ENCODE measurements around the gene UBE2D2.
"Not testable (repeated sequence)": the region's sequence is repeated elsewhere in the genome, so short reads cannot be mapped to it uniquely, and the experiment has no call there.

UBE2D2 gene

GRCh38 chr5:139578325-139578724 is 17.2 kb downstream of the UBE2D2 start:
- DNase-seq (ENCODE audit: insufficient read length, low spot score) (no peak), FAIRE-seq (no peak)

DNA sequence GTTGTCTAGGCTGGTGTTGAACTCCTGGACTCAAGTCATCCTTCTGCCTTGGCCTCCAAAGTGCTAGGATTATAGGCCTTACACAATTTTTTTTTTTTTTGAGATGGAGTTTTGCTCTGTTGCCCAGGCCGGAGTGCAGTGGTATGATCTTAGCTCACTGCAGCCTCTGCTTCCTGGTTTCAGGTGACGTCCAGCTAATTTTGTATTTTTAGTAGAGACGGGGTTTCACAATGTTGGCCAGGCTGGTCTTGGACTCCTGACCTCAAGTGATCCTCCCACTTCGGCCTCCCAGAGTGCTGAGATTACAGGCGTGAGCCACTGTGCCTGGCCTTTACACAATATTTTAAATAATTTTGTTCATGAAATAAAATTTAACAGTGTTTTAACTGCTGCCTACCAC is 21.0 kb downstream of the UBE2D2 start:
- not testable (repeated sequence) for FAIRE-seq; DNase-seq (ENCODE audit: insufficient read length, low spot score)

DNA sequence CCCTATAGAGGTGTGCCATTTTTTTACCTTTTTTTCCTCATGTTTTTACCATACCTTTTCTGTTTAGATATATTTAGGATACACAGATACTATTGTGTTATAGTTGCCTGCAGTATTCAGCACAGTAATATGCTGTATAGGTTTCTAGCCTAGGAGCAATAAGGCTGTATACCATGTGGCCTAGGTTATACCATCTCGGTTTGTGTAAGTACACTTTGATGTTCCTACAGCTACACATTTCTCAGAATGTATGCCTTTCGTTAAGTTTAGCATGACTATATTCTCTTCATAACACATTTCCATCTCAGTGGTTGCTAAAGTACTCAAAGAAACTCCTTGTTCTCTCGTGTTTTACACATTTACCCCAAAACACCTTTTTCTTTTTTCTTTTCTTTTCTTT is 23.0 kb downstream of the UBE2D2 start:
- DNase-seq (ENCODE audit: insufficient read length, low spot score) (no peak), FAIRE-seq (no peak)

DNA sequence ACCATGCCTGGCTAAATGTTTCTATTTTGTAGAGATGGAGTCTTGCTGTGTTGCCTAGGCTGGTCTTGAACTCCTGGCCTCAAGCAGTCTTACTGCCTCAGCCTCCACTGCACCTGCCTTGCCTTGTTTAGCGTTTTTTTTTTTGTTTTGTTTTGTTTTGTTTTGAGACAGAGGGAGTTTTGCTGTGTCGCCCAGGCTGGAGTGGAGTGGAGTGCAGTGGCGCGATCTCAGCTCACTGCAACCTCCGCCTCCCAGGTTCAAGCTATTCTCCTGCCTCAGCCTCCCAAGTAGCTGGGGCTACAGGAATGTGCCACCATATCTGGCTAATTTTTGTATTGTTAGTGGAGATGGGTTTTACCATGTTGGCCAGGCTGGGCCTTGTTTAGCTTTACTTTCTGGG is 27.0 kb downstream of the UBE2D2 start:
- DNase-seq (ENCODE audit: insufficient read length, low spot score); FAIRE-seq: not testable (repeated sequence)

DNA sequence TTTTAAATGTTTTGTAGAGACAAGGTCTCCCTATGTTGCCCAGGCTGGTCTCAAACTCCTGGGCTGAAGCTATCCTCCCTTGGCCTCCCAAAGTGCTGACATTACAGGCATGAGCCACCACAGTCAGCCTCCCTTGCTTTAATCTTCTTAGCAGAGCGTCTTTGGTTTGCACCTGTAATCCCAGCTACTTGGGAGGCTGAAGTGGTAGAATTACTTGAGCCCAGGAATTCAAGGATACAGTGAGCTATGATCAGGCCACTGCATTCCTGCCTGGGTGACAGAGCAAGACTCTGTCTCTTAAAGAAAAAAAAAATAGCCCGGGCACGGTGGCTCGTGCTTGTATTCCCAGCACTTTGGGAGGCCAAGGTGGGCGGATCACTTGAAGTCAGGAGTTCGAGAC is 27.8 kb downstream of the UBE2D2 start:
- no peak for FAIRE-seq
- DNase-seq (ENCODE audit: insufficient read length, low spot score): no peak

GRCh38 chr5:139592289-139592688 is 31.1 kb downstream of the UBE2D2 start:
- FAIRE-seq (no peak), DNase-seq (ENCODE audit: insufficient read length, low spot score) (no peak)

GRCh38 chr5:139593076-139593475 is 31.9 kb downstream of the UBE2D2 start:
- DNase-seq (ENCODE audit: insufficient read length, low spot score); FAIRE-seq: not testable (repeated sequence)

GRCh38 chr5:139593716-139594319 is 32.7 kb downstream of the UBE2D2 start:
- FAIRE-seq (no peak), DNase-seq (ENCODE audit: insufficient read length, low spot score) (no peak)

- DNase-seq (ENCODE audit: insufficient read length, low spot score) (no peak), FAIRE-seq (no peak)
Observed at GRCh38 chr5:139597134-139597533, 36.0 kb downstream of the UBE2D2 start.

GRCh38 chr5:139598601-139598965 is 37.4 kb downstream of the UBE2D2 start:
- not testable (repeated sequence) for DNase-seq (ENCODE audit: insufficient read length, low spot score); FAIRE-seq

DNA sequence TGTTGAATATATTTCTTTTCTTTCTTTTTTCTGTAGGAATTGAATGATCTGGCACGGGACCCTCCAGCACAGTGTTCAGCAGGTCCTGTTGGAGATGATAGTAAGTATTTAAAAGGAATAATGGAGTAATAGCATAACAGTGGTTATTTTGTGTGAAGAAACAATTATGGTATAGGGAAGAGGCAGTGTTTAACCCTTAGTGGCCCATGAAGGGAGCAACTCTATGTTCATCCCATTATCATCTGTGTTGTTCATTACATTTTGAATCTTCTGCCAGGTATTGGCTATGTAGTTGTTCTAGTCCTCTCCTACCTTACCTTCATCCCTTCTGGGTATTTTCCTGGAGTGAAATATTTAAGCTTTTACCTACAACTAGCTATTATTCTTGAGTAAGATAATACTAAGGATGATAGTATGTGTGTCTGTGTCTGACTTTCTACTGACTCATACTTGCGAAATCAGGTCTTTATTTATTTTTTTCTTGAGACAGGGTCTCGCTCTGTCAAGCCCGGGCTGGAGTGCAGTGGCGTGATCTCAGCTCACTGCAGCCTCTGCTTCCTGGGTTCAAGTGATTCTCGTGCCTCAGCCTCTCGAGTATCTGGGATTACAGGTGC is 39.3 kb downstream of the UBE2D2 start:
- DNase-seq (ENCODE audit: insufficient read length, low spot score) (no peak), FAIRE-seq (no peak)

- DNase-seq (ENCODE audit: insufficient read length, low spot score) (no peak), FAIRE-seq (no peak)
Observed at GRCh38 chr5:139601429-139601828, 40.3 kb downstream of the UBE2D2 start.

DNA sequence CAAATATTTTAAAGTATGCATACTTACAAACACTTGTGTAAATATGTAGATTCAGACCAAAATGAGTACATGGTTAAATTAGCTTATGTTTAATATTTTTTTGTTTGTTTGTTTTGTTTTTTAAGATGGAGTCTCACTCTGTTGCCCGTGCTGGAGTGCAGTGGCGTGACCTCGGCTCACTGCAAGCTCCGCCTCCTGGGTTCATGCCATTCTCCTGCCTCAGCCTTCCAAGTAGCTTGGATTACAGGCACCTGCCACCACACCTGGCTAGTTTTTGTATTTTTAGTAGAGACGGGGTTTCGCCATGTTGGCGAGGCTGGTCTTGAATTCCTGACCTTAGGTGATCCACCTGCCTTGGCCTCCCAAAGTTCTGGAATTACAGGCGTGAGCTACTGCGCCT is 40.8 kb downstream of the UBE2D2 start:
- not testable (repeated sequence) for DNase-seq (ENCODE audit: insufficient read length, low spot score); FAIRE-seq

- FAIRE-seq: no peak
Observed at GRCh38 chr5:139605887-139606286, 44.7 kb downstream of the UBE2D2 start.

GRCh38 chr5:139611703-139612584 is 50.8 kb downstream of the UBE2D2 start:
- FAIRE-seq (no peak), DNase-seq (ENCODE audit: insufficient read length, low spot score) (no peak)

More at GRCh38 chr5:139605887-139606286, 44.7 kb downstream of the UBE2D2 start:
- DNase-seq (ENCODE audit: insufficient read length, low spot score): no peak

GRCh38 chr5:139619861-139620260 is 58.7 kb downstream of the UBE2D2 start:
- DNase-seq (ENCODE audit: insufficient read length, low spot score) (no peak), FAIRE-seq (no peak)

GRCh38 chr5:139625398-139625797 is 64.3 kb downstream of the UBE2D2 start:
- FAIRE-seq; DNase-seq (ENCODE audit: insufficient read length, low spot score): not testable (repeated sequence)

GRCh38 chr5:139630855-139631254 is 69.7 kb downstream of the UBE2D2 start:
- FAIRE-seq: no peak
- DNase-seq (ENCODE audit: insufficient read length, low spot score): no peak

DNA sequence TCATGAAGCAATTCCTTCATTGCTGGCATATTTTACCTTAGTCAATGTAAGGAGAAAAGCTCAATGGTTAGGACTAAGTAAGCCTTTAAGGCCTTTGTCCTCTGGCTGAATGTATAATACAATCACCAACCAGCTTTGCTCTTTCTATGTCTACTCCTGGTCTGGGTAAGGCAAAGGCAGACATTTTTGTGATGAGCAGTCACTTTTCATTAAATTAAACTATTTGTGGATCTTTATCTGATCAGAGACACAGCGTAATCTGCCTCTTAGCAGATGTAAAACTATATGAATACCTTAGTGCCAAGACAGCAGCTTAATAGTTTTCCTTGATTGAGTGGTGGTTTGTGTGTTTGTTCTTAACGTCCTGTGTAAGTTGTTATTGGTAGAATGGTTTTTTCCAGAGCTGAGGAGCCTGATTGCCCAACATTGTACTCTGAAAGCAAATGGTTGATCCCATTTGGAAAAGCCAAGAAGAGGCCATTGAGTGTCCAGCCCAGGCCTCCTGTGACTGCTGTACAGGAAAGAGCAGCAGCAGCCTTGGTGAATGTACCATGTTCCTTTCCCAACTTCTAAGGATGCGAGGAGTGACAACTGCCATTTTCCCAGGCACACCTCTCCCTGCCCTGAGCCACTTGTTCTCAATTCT is 70.5 kb downstream of the UBE2D2 start:
- DNase-seq (ENCODE audit: insufficient read length, low spot score): no peak
- FAIRE-seq: no peak

GRCh38 chr5:139633295-139634027 is 72.3 kb downstream of the UBE2D2 start:
- peak; percentile 66 for FAIRE-seq

DNA sequence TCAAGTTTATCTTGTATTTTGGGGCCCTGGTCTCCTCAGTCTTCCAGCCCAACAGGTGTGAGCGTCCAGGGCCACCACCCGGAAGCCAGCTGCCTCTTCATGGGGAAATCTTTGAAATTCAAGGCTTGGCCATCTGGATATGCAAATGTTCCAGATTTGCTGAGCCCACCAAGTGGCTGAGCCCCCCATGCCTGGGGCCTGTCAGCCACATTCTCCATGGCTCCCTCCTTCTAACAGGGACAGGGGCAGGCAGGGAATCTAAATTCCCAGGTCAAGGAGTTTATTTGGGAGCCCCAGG is 72.8 kb downstream of the UBE2D2 start:
- no peak for DNase-seq (ENCODE audit: insufficient read length, low spot score)
- FAIRE-seq: no peak

More at GRCh38 chr5:139633295-139634027, 72.3 kb downstream of the UBE2D2 start:
- DNase-seq (ENCODE audit: insufficient read length, low spot score): peak; percentile 85
